ENCODE results near the gene DFFA. TPM values are rescaled to one million over a fixed set of nuclear protein-coding genes. Genes with fewer than 3 reads are reported as not detected.

Gene DFFA, protein sequence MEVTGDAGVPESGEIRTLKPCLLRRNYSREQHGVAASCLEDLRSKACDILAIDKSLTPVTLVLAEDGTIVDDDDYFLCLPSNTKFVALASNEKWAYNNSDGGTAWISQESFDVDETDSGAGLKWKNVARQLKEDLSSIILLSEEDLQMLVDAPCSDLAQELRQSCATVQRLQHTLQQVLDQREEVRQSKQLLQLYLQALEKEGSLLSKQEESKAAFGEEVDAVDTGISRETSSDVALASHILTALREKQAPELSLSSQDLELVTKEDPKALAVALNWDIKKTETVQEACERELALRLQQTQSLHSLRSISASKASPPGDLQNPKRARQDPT
- total RNA-seq (2014; rRNA removed; shearing (Covaris generic)): 24.7 and 36.6 TPM in 2 replicates

GRCh38 chr1:10472220-10473144 lies at the start of gene DFFA:
DFFA (minus strand) TSS chr1:10472529; CDS start chr1:10472458, 71 bp downstream.
- peak; percentile 97 for DNase-seq (ENCODE audit: low read depth)

GRCh38 chr1:10521537-10522157 lies 49.3 kb upstream of the DFFA start:
- no peak for DNase-seq (ENCODE audit: low read depth)

DNA sequence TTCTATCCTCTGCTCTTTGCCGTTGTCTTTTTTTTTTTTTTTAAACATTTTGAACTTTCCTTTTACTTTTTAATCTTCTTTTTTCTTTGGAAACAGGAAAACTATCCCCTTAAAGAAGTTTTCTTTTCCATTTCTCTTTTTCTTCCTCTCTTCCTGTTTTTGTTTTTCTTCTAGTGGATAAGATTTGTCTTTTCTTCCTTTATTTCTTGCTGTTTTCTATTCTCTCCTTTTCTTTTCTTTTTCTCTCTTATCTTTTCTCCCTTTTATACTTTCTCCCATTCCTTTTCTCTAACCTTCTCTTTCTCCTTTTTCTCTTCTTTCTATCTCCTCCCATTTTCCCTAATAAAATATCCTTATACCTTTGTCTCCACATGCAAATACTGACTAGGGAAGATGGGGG lies 48.6 kb upstream of the DFFA start:
- DNase-seq (ENCODE audit: low read depth): no peak

GRCh38 chr1:10520497-10520896 lies 48.2 kb upstream of the DFFA start:
- DNase-seq (ENCODE audit: low read depth): no peak

DNA sequence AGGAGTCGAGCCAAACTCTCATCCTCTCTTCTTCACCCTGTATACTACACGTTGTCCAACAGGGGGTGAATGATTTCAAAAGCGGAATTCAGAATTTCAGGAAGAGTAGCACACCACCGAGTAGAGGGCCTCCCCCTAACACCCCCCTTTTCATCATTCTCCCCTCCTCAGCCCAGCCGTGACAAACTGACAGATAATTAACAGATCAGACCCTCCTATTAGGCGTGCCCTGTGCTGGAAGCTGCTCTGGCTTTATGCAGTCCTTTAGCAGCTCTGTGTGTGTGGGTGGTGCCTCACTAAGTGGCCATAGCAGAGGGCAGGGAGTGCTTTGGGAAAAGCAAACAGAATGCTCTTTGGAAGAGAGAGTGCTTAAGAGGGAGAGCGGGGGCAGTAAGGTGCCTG lies 46.7 kb upstream of the DFFA start:
- no peak for DNase-seq (ENCODE audit: low read depth)

GRCh38 chr1:10517677-10517982 lies 45.3 kb upstream of the DFFA start:
- no peak for DNase-seq (ENCODE audit: low read depth)

DNA sequence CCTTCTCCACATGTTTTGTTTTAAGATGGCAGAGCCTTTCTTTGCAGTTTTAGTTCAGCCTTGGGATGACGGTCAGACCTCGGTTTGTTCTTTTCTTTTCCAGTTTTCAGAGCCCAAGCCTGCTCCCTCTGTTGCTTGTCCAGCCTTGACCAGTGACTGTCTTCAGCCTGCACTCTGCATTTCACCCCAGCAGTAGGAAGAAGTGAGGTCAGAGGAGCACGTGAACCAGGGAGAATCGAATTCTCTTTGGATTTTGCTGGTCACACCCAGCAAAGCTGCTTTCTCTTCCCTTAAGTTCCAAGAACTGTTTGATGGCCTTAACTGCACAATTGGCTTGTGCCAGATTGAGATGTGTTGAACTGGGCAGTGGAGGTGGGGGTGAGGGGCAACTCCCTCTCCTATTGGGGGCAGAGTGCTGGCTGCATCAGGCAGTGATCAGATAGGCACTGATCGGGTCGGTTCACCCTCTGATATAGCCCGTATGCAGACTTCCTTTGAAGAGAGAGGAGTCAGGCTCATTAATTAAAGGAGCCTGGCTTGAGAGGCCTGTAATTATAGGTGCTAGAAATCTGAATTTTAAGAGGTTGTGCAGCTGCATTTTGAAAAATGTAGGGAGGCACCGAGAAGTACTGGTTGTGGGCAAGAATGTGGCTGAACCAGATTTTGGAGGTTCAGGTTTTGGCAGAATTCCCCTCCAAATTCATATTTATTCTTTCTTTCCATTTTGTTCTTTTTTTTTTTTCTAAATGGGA lies 44.8 kb upstream of the DFFA start:
- no peak for DNase-seq (ENCODE audit: low read depth)

GRCh38 chr1:10515976-10516750 lies 43.8 kb upstream of the DFFA start:
- no peak for DNase-seq (ENCODE audit: low read depth)

DNA sequence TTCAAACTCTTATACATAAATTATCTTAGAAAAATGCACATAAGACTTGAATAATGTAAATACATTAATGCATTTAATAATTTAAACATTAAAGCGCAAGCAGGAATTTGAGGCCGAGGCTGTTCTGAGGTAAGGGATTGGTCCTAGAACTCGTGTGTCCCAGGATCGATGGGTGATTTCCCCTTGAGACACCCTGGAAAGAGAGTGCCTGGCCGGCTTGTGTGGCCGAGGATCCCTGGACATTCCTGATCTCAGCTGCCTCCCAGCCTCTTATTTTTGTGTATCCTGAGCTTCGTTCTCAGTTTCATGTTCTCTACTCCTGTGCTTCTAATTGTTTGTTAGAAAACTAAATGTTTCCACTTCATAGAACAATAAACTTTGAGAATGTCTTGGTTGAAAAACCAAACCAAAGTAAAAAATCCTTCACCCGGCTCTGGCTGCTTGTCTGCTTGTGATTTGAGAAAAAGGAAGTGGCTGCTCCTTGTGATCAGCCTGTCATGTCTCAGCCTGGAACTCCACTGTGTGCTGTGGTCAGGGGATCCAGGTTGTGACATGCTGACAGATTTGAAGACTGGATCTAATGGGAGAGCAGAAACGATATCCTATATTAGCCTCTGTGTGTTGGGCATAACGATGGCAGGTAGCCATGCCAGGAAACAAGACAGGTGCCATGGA lies 43.1 kb upstream of the DFFA start:
- no peak for DNase-seq (ENCODE audit: low read depth)

GRCh38 chr1:10514490-10515235 lies 42.3 kb upstream of the DFFA start:
- peak; percentile 63 for DNase-seq (ENCODE audit: low read depth)

GRCh38 chr1:10513199-10513598 lies 40.9 kb upstream of the DFFA start:
- DNase-seq (ENCODE audit: low read depth): no peak

DNA sequence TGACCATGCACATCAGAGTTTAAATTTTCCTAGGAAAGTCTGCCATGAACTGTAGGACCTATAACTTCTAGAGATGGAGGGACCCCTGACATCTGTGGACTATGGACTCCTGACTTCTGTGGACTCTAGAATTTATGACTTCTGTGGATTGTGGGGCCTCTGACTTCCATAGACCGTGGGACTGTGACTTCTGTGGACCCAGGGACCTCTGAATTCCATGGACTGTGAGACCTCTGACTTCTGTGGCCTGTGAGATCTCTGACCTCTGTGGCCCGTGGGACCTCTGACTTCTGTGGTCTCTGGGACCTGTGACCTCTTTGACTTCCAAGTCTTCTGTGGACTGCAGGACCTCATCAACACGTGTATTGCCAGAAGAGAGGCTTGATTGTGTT lies 39.2 kb upstream of the DFFA start:
- DNase-seq (ENCODE audit: low read depth): no peak

DNA sequence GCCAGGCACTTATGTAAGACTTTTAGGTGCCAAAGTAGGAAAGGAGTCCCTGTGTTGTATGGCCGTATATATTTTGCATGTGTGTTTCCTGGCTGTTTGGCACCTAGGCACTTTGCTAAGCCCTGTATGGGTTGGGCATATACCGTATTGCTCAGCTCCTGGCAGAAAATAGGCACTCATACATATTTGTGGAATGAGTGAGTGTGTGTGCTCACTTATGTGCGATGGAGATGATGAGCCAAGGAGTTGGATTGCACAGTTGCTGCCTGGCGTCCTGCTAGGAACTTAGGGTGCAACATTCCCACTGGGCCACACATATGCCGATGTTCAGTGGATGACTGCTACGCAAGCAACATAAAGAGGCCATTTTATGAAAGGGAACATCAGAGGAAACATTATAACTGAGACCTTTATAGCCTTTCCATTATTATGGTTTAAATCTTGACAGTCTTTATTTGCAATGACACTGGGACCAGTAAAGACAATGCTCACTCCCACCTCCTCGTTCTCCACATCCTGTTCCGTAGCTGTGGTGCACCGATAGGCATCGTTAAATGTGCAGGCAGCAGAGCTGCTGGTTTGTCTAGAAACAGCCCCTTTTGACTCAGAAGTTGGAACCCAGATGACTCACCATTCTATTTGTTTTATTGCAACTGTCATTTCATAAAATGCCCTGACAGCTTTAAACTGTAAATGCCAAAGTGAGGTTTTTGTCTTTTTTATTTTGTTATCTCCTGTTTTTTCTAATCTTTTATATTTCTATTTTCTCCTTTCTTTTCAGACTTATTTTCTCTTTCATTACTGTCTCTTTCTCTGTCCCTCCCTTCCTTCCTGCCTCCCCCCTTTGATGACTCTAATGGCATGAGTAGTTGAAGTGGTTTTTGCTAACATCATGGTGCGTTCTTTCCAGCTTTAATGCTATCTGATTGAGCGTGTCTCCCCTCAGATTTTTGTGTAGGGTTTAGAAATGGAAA lies 38.5 kb upstream of the DFFA start:
- peak; percentile 93 for DNase-seq (ENCODE audit: low read depth)

DNA sequence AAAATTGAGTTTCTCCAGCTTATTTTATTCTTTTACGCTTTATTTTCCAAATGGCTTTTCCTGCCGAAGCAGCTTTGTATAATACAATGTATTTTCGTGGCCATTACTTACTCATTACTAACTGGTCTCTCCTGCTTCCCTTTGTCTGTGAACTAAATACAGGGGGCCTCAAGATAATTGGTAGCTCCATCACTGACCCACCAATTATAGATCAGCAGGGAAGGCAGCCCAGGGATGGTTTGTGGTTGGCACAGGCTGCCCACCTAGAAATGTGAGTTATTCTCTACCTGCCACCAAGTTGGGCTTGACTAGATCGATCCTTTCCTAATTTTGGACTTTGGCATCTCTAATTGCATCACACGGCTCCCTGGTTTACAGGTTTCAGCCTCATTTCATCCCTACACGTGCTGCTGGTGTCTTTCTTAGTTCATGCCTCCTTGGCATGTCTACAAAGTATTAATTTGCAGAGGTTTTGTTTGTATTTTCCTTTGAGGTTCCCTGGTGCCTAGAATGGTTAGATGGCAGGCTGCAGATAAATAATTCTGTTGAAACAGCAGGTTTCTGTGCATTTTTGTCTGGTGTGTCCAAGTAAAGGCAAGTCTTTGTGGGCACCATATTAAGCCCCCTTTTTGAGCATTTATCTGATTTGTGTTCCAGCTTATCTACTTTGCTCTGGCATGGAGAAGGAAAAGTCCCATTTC lies 37.6 kb upstream of the DFFA start:
- peak; percentile 17 for DNase-seq (ENCODE audit: low read depth)

- DNase-seq (ENCODE audit: low read depth): peak; percentile 65
Observed at GRCh38 chr1:10508511-10508951, 36.2 kb upstream of the DFFA start.

DNA sequence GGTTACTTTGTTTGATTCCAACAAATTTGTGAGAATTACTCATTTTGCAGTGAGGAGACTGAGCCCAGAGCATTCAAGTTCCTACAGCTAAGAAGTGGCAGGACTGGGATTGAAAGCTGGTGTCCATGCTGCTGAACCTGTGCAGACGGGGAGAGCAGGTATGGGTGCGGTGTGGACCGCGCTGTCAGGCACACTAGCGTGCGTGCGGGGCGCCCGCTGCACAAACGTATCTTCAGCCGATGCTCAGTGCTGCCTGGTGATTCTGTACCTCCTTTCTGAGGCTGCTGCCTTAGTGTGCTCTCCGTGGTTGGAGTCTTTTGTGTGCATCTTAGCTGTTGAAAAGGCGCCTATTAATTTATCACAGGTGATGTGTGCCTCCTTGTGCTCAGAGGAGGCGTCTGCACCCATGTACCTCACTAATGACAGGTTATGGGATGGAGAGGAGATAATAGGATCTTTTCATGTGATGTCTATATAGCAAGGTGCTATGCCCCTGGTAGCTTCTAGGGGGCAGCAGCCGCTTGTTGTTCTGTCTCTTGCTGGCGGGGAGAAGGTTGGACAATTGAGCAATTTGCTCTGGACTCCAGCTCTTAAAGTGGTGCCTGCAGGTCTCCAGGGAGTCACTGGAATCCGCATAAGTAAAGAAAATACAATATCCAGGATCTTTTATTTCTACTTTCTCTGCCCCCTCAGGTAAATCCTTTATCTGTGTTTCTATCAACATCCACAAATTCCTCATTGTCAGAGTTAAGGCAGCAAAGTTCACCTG lies 35.0 kb upstream of the DFFA start:
- peak; percentile 74 for DNase-seq (ENCODE audit: low read depth)

- no peak for DNase-seq (ENCODE audit: low read depth)
Observed at GRCh38 chr1:10506677-10507047, 34.3 kb upstream of the DFFA start.

Data from M059J (cell line).